DMS153 treated with DMSO at 0.1 percent for 48 hours (cell line): ENCODE measurements around the gene TAS1R3.
"Not testable (repeated sequence)": the region's sequence is repeated elsewhere in the genome, so short reads cannot be mapped to it uniquely, and the experiment has no call there.

Experiments
- DNase-seq: peaks from one replicate; lab custom pipeline; 2025; ENCODE audit not compliant: unreplicated experiment; lab: John Stamatoyannopoulos, UW

Gene TAS1R3

GRCh38 chr1:1307923-1308755 lies 22.9 kb upstream of the TAS1R3 start, which contains the start of the genes ACAP3 and PUSL1:
TSS of gene ACAP3 (minus strand) at chr1:1307930. CDS start at chr1:1307815, 115 bp downstream.
TSS of gene PUSL1 (plus strand) at chr1:1308597. CDS start at chr1:1308644, 47 bp downstream.
- DNase-seq = peak; percentile 95

GRCh38 chr1:1308756-1309250 lies 22.3 kb upstream of the TAS1R3 start:
- no peak for DNase-seq

- DNase-seq = no peak
These were observed 21.6 kb upstream of the TAS1R3 start for GRCh38 chr1:1309251-1310108.

GRCh38 chr1:1310109-1310385 lies 21.0 kb upstream of the TAS1R3 start:
- no peak for DNase-seq

GRCh38 chr1:1310476-1311053 lies 20.5 kb upstream of the TAS1R3 start:
- DNase-seq = no peak

- no peak for DNase-seq
These were observed 19.7 kb upstream of the TAS1R3 start for GRCh38 chr1:1311107-1312104.

- DNase-seq = no peak
These were observed 18.4 kb upstream of the TAS1R3 start for GRCh38 chr1:1312450-1313314.

GRCh38 chr1:1313500-1314236 lies 17.4 kb upstream of the TAS1R3 start:
- DNase-seq = no peak

- DNase-seq = no peak
These were observed 16.9 kb upstream of the TAS1R3 start for GRCh38 chr1:1314237-1314586.

GRCh38 chr1:1314678-1315335 lies 16.3 kb upstream of the TAS1R3 start:
- no peak for DNase-seq

GRCh38 chr1:1315435-1315954 lies 15.6 kb upstream of the TAS1R3 start:
- no peak for DNase-seq

- DNase-seq = not testable (repeated sequence)
These were observed 14.9 kb upstream of the TAS1R3 start for GRCh38 chr1:1316199-1316598.

- DNase-seq = no peak
These were observed 13.7 kb upstream of the TAS1R3 start for GRCh38 chr1:1317420-1317819.

- DNase-seq = peak; percentile 86
These were observed 12.9 kb upstream of the TAS1R3 start for GRCh38 chr1:1318131-1318652.

GRCh38 chr1:1318777-1319645 lies 12.1 kb upstream of the TAS1R3 start:
- no peak for DNase-seq

- no peak for DNase-seq
These were observed 11.5 kb upstream of the TAS1R3 start for GRCh38 chr1:1319646-1319941.
